PFSK-1 (cell line): ENCODE results near the gene KBTBD7.

Experiments
- FOXP2 ChIP-seq: optimal IDR thresholded peaks from 2 replicates; pipeline ENCODE3; 2011; ENCODE audit warnings: borderline replicate concordance, control low read depth, inconsistent platforms; ENCODE audit not compliant: insufficient read depth; ENCODE audit errors: extremely low read length, extremely low read depth
- POLR2AphosphoS5 ChIP-seq: IDR thresholded peaks from 2 replicates; pipeline ENCODE4 v1.6.1; 2012; ENCODE audit warnings: low read depth, mild to moderate bottlenecking, control low read depth, low read length, moderate library complexity
- SIN3A ChIP-seq: IDR thresholded peaks from 2 replicates; pipeline ENCODE4 v1.6.1; 2012; ENCODE audit warnings: mild to moderate bottlenecking, low read length, moderate library complexity, borderline replicate concordance; ENCODE audit not compliant: insufficient read depth
- TAF1 ChIP-seq: IDR thresholded peaks from 2 replicates; pipeline ENCODE4 v1.6.1; 2012; ENCODE audit warnings: low read length, control low read depth, borderline replicate concordance; ENCODE audit not compliant: insufficient read depth
- TF ChIP-seq, protein P1 (sequence below), 2 experiments: IDR thresholded peaks; 2 replicates each; pipeline versions ENCODE4 v1.6.1 to v1.8.0; 2011 to 2012; ENCODE audit warnings: low read depth in 2 of 2, low read length in 2 of 2, control low read depth in 1 of 2, inconsistent platforms in 1 of 2, mild to moderate bottlenecking in 1 of 2, moderate library complexity in 1 of 2; ENCODE audit not compliant: insufficient read depth in 1 of 2

The KBTBD7 gene

DNA sequence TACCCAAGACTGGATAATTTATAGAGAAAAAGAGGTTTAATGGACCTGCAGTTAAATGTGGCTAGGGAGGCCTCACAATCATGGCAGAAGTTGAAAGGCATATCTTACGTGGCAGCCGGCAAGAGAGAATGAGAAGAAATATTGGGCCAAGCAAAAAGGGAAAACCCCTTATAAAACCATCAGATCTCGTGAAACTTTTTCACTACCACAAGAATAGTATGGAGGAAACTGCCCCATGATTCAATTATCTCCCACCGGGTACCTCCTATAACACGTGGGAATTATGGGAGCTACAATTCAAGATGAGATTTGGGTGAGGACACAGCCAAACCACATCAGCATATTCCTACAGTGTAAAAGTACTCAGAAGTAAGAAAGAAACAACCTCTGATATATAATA is 4.7 kb upstream of the KBTBD7 start:
- TF ChIP-seq POLR2AphosphoS5, result no peak
- no peak for TF ChIP-seq SIN3A
- TF ChIP-seq TAF1, result no peak
- TF ChIP-seq FOXP2, result no peak
- TF ChIP-seq, protein P1, sequence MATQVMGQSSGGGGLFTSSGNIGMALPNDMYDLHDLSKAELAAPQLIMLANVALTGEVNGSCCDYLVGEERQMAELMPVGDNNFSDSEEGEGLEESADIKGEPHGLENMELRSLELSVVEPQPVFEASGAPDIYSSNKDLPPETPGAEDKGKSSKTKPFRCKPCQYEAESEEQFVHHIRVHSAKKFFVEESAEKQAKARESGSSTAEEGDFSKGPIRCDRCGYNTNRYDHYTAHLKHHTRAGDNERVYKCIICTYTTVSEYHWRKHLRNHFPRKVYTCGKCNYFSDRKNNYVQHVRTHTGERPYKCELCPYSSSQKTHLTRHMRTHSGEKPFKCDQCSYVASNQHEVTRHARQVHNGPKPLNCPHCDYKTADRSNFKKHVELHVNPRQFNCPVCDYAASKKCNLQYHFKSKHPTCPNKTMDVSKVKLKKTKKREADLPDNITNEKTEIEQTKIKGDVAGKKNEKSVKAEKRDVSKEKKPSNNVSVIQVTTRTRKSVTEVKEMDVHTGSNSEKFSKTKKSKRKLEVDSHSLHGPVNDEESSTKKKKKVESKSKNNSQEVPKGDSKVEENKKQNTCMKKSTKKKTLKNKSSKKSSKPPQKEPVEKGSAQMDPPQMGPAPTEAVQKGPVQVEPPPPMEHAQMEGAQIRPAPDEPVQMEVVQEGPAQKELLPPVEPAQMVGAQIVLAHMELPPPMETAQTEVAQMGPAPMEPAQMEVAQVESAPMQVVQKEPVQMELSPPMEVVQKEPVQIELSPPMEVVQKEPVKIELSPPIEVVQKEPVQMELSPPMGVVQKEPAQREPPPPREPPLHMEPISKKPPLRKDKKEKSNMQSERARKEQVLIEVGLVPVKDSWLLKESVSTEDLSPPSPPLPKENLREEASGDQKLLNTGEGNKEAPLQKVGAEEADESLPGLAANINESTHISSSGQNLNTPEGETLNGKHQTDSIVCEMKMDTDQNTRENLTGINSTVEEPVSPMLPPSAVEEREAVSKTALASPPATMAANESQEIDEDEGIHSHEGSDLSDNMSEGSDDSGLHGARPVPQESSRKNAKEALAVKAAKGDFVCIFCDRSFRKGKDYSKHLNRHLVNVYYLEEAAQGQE (IDR thresholded peaks at IDR 0.05; ENCODE audit: insufficient read depth in 1 of 2, low read depth in 2 of 2, low read length in 2 of 2), result no peak

DNA sequence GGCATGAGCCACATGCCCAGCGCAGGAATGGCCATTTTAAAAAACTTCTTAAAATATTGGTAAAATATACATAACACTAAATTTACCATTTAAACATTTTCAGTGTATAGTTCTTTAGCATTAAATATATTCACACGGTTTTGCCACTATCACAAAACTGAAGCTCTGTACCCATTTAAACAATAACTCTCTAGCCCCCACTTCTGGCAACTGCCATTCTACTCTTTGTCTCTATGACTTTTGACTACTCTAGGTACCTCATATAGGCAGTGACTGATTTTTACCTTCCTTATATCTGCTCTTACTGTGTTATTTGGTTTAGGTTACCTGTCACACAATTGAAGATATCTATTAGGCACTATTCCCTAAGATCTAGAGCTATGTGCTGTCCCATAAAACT is 2.3 kb upstream of the KBTBD7 start:
- TF ChIP-seq POLR2AphosphoS5 (no peak), FOXP2 (no peak), TAF1 (no peak), SIN3A (no peak)
- TF ChIP-seq, protein P1 (IDR thresholded peaks at IDR 0.05; ENCODE audit: insufficient read depth in 1 of 2, low read depth in 2 of 2, low read length in 2 of 2), result no peak

DNA sequence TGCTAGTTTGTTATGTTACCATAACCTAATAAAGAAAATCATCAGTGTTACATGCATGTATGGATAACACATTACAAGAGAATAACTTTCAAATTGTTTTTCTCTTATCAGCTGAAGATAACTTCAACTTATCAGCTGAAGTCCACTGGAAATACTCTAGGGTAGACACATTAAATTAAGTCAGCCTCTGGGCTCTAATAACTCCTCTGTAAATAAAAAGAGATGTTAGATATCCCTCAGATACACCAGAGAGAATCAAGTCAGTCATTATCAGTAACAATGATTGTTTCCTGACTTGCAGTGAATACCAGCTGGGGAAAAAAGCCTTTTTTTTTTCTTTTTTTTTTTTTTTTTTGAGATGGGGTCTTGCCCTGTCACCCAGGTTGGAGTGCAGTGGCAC is 1.6 kb upstream of the KBTBD7 start:
- TF ChIP-seq FOXP2 (no peak), POLR2AphosphoS5 (no peak), TAF1 (no peak), SIN3A (no peak)
- TF ChIP-seq, protein P1 (IDR thresholded peaks at IDR 0.05; ENCODE audit: insufficient read depth in 1 of 2, low read depth in 2 of 2, low read length in 2 of 2), result no peak

DNA sequence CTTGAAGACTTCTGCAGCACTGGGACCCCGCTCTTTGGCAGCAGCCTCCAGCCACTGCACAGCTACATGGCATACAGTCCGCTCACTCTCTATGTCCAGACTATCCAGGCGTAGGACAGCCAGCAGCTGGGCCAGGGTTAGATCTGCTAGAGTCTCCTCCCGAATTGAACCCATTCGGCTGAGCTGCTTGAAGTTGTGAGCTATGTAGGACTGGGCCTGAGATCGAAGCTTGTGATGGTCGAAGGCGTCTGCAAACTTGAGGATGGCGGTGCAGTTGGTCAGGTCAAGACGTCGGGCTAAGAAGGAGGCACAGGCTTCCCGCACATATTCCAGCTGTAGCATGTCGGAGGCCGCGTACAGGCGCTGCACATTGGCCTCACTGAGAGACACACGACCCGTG is 900 bp downstream of the KBTBD7 start:
- no peak for TF ChIP-seq SIN3A
- no peak for TF ChIP-seq POLR2AphosphoS5
- no peak for TF ChIP-seq FOXP2
- TF ChIP-seq, protein P1 (IDR thresholded peaks at IDR 0.05; ENCODE audit: insufficient read depth in 1 of 2, low read depth in 2 of 2, low read length in 2 of 2), result no peak

DNA sequence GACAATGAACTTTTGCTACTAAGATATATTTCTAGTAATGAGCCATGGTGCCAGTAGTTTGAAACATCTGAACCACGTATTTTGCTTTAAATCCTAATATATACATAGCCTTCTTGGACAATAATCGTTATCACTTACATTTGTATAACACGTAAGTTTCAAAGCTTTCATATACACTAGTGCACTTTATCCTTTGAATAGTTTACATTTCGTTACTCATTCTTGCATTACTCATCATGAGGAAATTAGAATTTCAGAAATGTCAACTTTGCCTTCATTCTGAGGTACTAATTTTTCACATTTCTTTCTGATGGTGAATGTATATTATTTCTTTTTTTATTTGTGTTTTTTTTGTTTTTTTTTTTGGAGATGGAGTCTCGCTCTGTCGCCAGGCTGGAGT is 5.8 kb downstream of the KBTBD7 start:
- TF ChIP-seq POLR2AphosphoS5, result no peak
- no peak for TF ChIP-seq SIN3A
- no peak for TF ChIP-seq TAF1
- TF ChIP-seq, protein P1 (IDR thresholded peaks at IDR 0.05; ENCODE audit: insufficient read depth in 1 of 2, low read depth in 2 of 2, low read length in 2 of 2), result no peak
- no peak for TF ChIP-seq FOXP2
